CMK (cell line): ENCODE measurements around the gene CMIP.
A peak's percentile ranks its signal among the peaks of the same experiment; 100 is the strongest.

Source experiments
- DNase-seq: peaks from one replicate; pipeline ENCODE4 v3.0.0-alpha.2; 2010; ENCODE audit warnings: low read depth

The CMIP gene

GRCh38 chr16:81624760-81625543, 180.3 kb downstream of the CMIP start:
- DNase-seq: peak; percentile 85

GRCh38 chr16:81625544-81626153, 181.0 kb downstream of the CMIP start:
- DNase-seq: no peak

- no peak for DNase-seq
These were observed 181.6 kb downstream of the CMIP start for GRCh38 chr16:81626181-81626674.

- no peak for DNase-seq
These were observed 182.4 kb downstream of the CMIP start for GRCh38 chr16:81627024-81627423.

- DNase-seq: no peak
These were observed 183.2 kb downstream of the CMIP start for GRCh38 chr16:81627729-81628244.

- no peak for DNase-seq
These were observed 184.6 kb downstream of the CMIP start for GRCh38 chr16:81629034-81629802.

- DNase-seq: no peak
These were observed 185.5 kb downstream of the CMIP start for GRCh38 chr16:81629896-81630634.

- DNase-seq: no peak
These were observed 186.0 kb downstream of the CMIP start for GRCh38 chr16:81630635-81631031.

GRCh38 chr16:81632392-81633146, 188.0 kb downstream of the CMIP start:
- no peak for DNase-seq

- no peak for DNase-seq
These were observed 188.6 kb downstream of the CMIP start for GRCh38 chr16:81633147-81633619.

GRCh38 chr16:81633680-81634379, 189.2 kb downstream of the CMIP start:
- DNase-seq: no peak

- DNase-seq: peak; percentile 82
These were observed 189.9 kb downstream of the CMIP start for GRCh38 chr16:81634380-81635062.

GRCh38 chr16:81635063-81635937, 190.7 kb downstream of the CMIP start:
- DNase-seq: no peak

- DNase-seq: no peak
These were observed 191.8 kb downstream of the CMIP start for GRCh38 chr16:81636298-81636993.

- no peak for DNase-seq
These were observed 193.0 kb downstream of the CMIP start for GRCh38 chr16:81637336-81638235.

GRCh38 chr16:81638286-81638945, 193.8 kb downstream of the CMIP start:
- no peak for DNase-seq
